ENCODE measurements around the gene FAR1.
"Not testable (repeated sequence)": the region's sequence is repeated elsewhere in the genome, so short reads cannot be mapped to it uniquely, and the experiment has no call there.

FAR1 gene
- 67.3 to 127 (median 80.2) reads per million in 3 experiments for total RNA-seq

- DNase-seq = peak; percentile 96
Measured at GRCh38 chr11:13668102-13668956, at the start of gene FAR1. TSS of gene FAR1 (plus strand) at chr11:13668668. CDS start at chr11:13694766, 26,098 bp downstream.

GRCh38 chr11:13620063-13620462 is 48.4 kb upstream of the FAR1 start:
- no peak for DNase-seq

- not testable (repeated sequence) for DNase-seq
Measured at GRCh38 chr11:13626818-13627217, 41.6 kb upstream of the FAR1 start.

GRCh38 chr11:13628634-13629033 is 39.8 kb upstream of the FAR1 start:
- not testable (repeated sequence) for DNase-seq

GRCh38 chr11:13629779-13630178 is 38.7 kb upstream of the FAR1 start:
- DNase-seq = no peak

- no peak for DNase-seq
Measured at GRCh38 chr11:13635290-13635689, 33.2 kb upstream of the FAR1 start.

- no peak for DNase-seq
Measured at GRCh38 chr11:13635804-13636203, 32.7 kb upstream of the FAR1 start.

- DNase-seq = no peak
Measured at GRCh38 chr11:13637125-13638069, 31.1 kb upstream of the FAR1 start.

GRCh38 chr11:13638422-13638821 is 30.0 kb upstream of the FAR1 start:
- no peak for DNase-seq

- no peak for DNase-seq
Measured at GRCh38 chr11:13644997-13645687, 23.3 kb upstream of the FAR1 start.

GRCh38 chr11:13647391-13647790 is 21.1 kb upstream of the FAR1 start:
- no peak for DNase-seq

GRCh38 chr11:13649619-13650018 is 18.8 kb upstream of the FAR1 start:
- DNase-seq = no peak

GRCh38 chr11:13651515-13651914 is 17.0 kb upstream of the FAR1 start:
- not testable (repeated sequence) for DNase-seq

GRCh38 chr11:13661074-13661623 is 7.3 kb upstream of the FAR1 start:
- no peak for DNase-seq

GRCh38 chr11:13663631-13664071 is 4.8 kb upstream of the FAR1 start:
- DNase-seq = no peak

GRCh38 chr11:13664351-13664750 is 4.1 kb upstream of the FAR1 start:
- DNase-seq = no peak

- no peak for DNase-seq
Measured at GRCh38 chr11:13666708-13667107, 1.8 kb upstream of the FAR1 start.

GRCh38 chr11:13667245-13667644 is 1.2 kb upstream of the FAR1 start:
- no peak for DNase-seq

- no peak for DNase-seq
Measured at GRCh38 chr11:13667795-13668101, 720 bp upstream of the FAR1 start.

- DNase-seq = no peak
Measured at GRCh38 chr11:13668957-13669521, 571 bp downstream of the FAR1 start.

- peak; percentile 2 for DNase-seq
Measured at GRCh38 chr11:13669544-13670488, 1.3 kb downstream of the FAR1 start.
